ENCODE data around the gene KIF26B. TPM values are rescaled to one million over a fixed set of nuclear protein-coding genes. Genes with fewer than 3 reads are reported as not detected.

KIF26B gene
- polyA plus RNA-seq, 2 of the 4 experiments (the other 2 are of a cell fraction) = 0.01 to 0.04 TPM

DNA sequence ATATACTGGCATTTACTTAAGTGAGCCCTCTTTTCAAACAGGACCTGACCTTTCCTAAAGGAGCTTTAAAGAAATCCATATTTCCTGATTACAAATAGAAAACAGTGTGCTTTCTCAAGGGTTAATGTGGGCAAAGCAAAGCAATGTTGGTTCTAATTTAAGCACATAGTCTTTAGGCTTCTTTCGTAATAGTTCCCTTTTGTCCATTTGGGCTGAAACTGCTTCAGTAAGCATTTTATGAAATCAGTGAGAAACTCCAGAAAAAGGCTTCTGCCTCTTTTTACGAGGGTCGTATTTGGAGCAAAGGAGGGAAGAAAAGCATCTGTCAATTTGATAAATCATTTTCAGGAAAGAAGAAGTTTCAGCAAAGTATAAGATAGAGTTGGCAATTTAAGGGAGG lies 331.2 kb downstream of the KIF26B start:
- no peak for ATAC-seq
- WGBS (ENCODE audit: missing lambda C conversion rate) = 59% methylated on average over 3 of the region's 3 CpGs
- POLR2A ChIA-PET = no interaction called here
- no peak for DNase-seq (ENCODE audit: low read depth in 1 of 2, low spot score in 1 of 2)
- Histone ChIP-seq H3K27ac (no peak overlapping the region), H3K4me3 (no peak overlapping the region), H3K9me3 (no peaks in the 10 kb centered on the region), H3K4me2 (no peak overlapping the region), H3K4me1 (no peaks in the 10 kb centered on the region)
- CTCF ChIA-PET = no interaction called here
- TF ChIP-seq SREBF2 (IDR thresholded peaks at IDR 0.05) (no peak), TP53 (CRISPR knock-in tag; IDR thresholded peaks at IDR 0.05) (no peak), NFE2L2 (conservative IDR thresholded peaks at IDR 0.05; ENCODE audit: low read length) (no peak), CHD2 (IDR thresholded peaks at IDR 0.05; ENCODE audit: low read length, partially characterized antibody) (no peak), MAFK (IDR thresholded peaks at IDR 0.05; ENCODE audit: partially characterized antibody) (peak; percentile 87), BHLHE40 (IDR thresholded peaks at IDR 0.05; ENCODE audit: low read depth, low read length) (no peak), ATOH8 (CRISPR knock-in tag; IDR thresholded peaks at IDR 0.05; ENCODE audit: low read depth) (no peak), EHMT2 (IDR thresholded peaks at IDR 0.05; ENCODE audit: low read depth) (no peak)
- TF ChIP-seq, protein P1, sequence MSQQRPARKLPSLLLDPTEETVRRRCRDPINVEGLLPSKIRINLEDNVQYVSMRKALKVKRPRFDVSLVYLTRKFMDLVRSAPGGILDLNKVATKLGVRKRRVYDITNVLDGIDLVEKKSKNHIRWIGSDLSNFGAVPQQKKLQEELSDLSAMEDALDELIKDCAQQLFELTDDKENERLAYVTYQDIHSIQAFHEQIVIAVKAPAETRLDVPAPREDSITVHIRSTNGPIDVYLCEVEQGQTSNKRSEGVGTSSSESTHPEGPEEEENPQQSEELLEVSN (IDR thresholded peaks at IDR 0.05; ENCODE audit: borderline replicate concordance, low read depth) = no peak
- no peak for FAIRE-seq

DNA sequence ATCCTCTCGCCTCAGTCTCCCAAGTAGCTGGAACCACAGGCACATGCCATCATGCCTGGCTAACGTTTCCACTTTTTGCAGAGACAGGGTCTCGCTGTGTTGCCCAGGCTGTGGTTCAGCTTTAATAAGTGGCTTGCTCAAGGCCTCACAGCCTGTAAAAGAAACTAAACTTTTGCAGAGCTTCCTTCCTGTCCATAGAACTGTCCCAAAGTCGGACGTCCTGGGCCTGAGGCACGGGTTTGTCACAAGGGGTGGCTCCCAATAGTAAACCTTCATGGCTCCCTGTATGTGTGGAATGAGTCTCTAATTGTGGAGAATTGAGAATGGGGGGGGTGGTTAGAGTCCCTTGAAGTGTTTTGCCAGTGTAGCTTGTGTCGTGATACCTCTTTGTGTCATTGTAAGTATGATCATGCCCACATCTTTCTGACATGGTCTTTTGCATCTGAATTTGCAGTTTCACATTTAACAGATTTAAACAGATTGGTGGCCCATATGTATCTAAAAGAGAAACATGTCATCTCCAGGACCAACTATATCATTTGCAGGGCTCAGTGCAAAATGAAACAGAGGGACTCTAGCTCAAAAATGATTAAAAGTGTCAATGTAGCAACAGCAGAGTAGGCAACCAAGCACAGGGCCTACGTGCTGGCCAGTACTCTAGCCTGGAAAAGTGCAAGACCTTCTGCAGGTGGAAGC lies 332.1 kb downstream of the KIF26B start:
- Histone ChIP-seq H3K9me3 (no peaks in the 10 kb centered on the region), H3K4me3 (no peak overlapping the region), H3K4me2 (no peak overlapping the region), H3K27ac (no peak overlapping the region), H3K4me1 (no peaks in the 10 kb centered on the region)
- TF ChIP-seq SMC3 (IDR thresholded peaks at IDR 0.05) (no peak), POLR2AphosphoS2 (conservative IDR thresholded peaks at IDR 0.05; ENCODE audit: low read length) (no peak), RNF2 (IDR thresholded peaks at IDR 0.05; ENCODE audit: borderline replicate concordance, low read depth) (no peak)
- WGBS (ENCODE audit: missing lambda C conversion rate) = 56% methylated on average over 8 of the region's 8 CpGs
- POLR2A ChIA-PET = no interaction called here
- FAIRE-seq = no peak
- DNase-seq (ENCODE audit: low read depth in 1 of 2, low spot score in 1 of 2) = no peak
- no peak for ATAC-seq
- CTCF ChIA-PET = interaction anchor here (0.9 kb wide), 1 partner anchor 51 kb away, joined by 3 read pairs; no protein-coding TSS in a partner anchor

GRCh38 chr1:245488346-245489129 lies 333.8 kb downstream of the KIF26B start:
- FAIRE-seq (no peak), ATAC-seq (no peak), DNase-seq (ENCODE audit: low read depth in 1 of 2, low spot score in 1 of 2) (no peak)
- H3K9me3 ChIP-seq = no peaks in the 10 kb centered on the region
- no peak for TF ChIP-seq JUN (IDR thresholded peaks at IDR 0.05)
- TF ChIP-seq TP53 (CRISPR knock-in tag; IDR thresholded peaks at IDR 0.05) = no peak
- no peak for TF ChIP-seq ZC3H11A (IDR thresholded peaks at IDR 0.05)
- no peak for TF ChIP-seq FOXS1 (CRISPR knock-in tag; IDR thresholded peaks at IDR 0.05)
- TF ChIP-seq CEBPB (IDR thresholded peaks at IDR 0.05) = no peak
- TF ChIP-seq SREBF2 (IDR thresholded peaks at IDR 0.05) = no peak
- no peak for TF ChIP-seq JUNB (IDR thresholded peaks at IDR 0.05)
- no peak for TF ChIP-seq CHD2 (IDR thresholded peaks at IDR 0.05; ENCODE audit: low read length, partially characterized antibody)
- no peak for TF ChIP-seq CHD4 (IDR thresholded peaks at IDR 0.05; ENCODE audit: borderline replicate concordance)
- TF ChIP-seq EHMT2 (IDR thresholded peaks at IDR 0.05; ENCODE audit: low read depth) = no peak
- no peak for TF ChIP-seq HEYL (CRISPR knock-in tag; IDR thresholded peaks at IDR 0.05)
- H3K4me1 ChIP-seq = no peaks in the 10 kb centered on the region
- CTCF ChIA-PET = interaction anchor here (0.6 to 1.0 kb wide), 4 partner anchors 14 to 523 kb away, joined by 3 read pairs; no protein-coding TSS in a partner anchor
- 47% methylated on average over 14 of the region's 14 CpGs for WGBS (ENCODE audit: missing lambda C conversion rate)
- no peak overlapping the region for H3K4me3 ChIP-seq
- POLR2A ChIA-PET = no interaction called here
- H3K27ac ChIP-seq = no peak overlapping the region
- no peak overlapping the region for H3K4me2 ChIP-seq

Measured in A549 (cell line).